GM19025 (cell line): Measurements from ENCODE around the gene ASTN2.
"Not testable (repeated sequence)": the region's sequence is repeated elsewhere in the genome, so short reads cannot be mapped to it uniquely, and the experiment has no call there.

Source experiments
- ATAC-seq: cut with Tn5 transposase; IDR thresholded peaks from one replicate; pipeline ENCODE4 v1.9.1; 2021; ENCODE audit warnings: mild to moderate bottlenecking, low read depth, moderate library complexity; ENCODE audit not compliant: unreplicated experiment

ASTN2 gene

DNA sequence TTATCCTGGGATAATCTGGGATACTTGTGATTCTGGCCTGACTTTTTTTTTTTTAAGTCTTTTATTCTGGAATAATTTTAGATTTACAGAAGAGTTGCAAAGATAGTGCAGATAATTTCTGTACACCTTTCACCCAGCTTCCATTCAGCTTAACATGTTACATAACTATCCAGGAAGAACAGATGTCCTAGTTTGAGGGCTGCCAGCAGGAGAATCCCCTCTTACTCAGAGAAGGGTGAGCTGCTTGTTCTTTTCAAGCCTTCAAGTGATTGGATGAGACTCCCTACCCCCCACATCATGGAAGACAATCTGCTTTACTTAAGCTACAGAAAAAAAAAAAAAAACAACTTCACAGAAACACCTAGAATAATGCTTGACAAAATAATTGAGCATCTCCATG, 473.6 kb downstream of the ASTN2 start:
- no peak for ATAC-seq

DNA sequence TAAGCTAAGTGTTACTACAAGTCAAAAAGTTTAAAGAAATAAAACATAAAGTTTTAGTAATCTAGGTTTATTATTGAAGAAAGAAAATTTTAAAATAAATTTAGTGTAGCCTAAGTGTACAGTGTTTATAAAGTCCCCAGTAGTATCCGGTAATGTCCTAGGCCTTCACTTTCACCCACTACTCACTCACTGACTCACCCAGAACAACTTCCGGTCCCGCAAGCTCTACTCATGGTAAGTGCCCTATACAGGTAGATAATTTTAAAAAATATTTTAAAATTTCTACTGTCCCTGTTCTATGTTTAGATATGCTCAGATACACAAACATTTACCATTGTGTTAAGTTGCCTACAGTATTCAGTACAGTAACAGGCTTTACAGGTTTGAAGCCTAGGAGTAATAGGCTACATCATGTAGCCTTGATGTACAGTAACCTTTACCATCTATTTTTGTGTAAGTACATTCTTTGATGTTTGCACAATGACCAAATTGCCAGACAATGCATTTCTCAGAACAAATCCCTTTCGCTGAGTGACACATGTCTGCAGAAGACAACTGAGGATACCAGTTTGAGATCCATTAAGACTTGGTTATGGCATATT, 474.1 kb downstream of the ASTN2 start:
- ATAC-seq: no peak

DNA sequence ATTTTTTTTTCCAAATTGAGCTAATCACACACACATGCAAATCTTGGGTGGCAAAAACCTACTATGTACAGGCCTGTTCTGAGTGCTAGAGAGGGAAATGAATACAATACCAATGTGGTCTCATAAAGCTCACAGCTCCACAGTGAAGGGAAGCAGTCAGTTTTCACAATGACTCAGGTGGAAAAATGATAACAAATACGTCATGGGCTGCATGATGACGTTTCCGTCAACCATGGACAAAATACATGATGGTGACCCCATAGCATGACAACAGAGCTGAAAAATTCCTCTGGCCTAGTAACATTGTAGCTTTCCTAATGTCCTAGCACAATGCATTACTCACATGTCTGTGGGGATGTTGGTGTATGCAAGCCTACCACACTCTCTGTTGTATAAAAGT, 475.2 kb downstream of the ASTN2 start:
- no peak for ATAC-seq

DNA sequence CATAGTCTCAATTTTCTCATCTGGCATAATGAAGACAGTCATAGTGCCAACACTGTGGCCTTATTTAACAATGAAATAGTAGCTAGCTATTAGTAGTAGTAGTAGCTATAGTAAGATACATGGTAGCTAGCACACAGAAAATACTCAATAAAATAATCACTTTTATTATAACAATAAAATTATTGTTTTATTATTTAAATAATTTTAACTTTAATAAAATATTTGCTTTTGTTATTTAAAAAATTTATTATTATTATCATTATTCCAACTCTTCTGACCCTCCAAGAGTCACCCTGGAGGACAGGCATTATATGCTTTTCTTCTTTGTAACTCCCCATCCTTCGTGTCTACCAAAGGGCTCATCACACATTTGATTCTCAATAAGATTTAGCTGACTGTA, 475.7 kb downstream of the ASTN2 start:
- no peak for ATAC-seq

DNA sequence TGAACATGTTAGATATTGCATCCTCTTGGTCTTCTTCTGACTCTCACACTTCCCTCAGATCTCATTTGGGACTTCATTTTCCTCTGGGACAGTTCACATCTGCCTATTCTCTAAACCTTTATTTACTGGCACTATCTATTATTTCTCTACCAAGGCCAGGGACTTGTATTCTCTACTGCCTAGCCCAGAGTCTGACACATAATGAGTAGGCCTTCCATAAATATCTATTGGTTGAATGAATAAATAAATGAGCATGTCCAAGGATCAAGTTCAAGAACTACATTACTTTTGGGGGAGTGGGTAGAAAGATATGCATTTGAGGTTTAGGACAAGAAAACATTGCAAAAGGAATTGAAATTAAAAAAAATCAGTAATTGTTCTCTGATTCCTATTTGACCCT, 477.5 kb downstream of the ASTN2 start:
- ATAC-seq: no peak

DNA sequence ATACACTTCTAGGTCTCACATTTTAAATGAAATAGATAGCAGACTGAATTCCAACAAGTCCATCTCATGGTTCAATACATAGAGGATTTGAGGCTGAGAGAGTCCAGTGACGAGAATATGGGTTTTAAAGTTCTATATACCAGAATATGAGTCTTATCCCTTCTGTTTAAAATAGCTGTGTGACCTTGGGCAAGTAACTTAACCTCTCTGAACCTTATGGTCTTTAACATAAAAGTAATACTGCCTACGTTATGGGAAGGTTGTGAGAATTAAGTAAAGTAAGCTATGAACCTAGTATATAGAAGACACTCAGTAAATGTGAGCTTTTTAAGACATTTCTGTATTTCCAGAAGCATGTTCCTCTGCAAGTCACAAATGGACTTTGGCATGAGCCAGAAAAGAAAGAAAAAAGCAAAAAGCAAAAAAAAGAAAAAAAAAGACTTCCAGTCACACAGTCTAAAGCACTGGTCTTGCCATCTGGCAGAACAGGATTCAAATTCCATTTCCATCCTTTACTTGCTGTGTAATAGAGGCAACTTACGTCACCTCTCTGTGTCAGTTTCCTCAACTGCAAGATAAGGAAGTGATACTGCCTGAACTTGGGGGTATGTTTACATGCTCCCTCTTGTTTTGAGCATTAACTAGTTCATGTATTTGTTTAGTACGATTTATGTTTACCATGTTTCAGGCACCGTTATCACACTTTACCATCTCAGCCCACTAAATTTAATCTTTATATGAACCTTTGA, 479.5 kb downstream of the ASTN2 start:
- ATAC-seq: no peak

DNA sequence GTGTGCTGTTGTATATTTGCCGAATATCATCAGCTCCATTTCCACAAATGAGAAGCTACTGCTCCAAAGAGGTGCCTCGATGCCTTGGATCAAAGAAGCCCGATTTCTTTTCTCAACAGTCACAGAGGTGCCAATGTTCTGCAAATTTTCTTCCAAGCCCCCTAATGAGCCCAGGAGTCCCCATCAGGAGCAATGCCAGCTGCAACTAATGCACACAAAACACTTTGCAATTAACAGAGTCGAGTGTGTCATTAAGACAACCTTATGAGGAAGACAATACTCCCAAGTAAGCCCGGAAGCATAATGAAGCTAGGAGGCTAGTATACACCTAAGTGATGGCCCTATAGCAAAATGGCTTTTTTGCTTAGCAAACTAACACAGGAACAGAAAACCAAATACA, 480.7 kb downstream of the ASTN2 start:
- ATAC-seq: no peak

DNA sequence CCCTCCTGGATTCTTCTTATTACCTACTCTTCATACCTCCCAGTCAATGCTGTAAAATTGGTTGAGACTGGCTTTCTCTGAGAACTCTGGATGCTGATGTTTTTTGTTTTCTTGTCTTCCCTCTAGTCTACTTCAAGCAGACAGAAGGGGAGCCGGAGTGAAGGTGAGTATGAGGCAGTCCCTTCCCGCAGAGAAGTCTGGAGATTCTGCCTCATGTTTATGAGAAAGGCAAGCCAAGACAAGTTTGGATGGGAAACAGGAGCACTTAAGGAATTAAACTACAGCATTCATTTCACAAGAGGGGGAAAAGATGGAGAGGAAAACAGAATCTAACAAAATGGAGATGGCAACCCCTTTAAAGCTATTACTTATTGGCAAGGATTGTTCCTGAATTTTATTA, 481.6 kb downstream of the ASTN2 start:
- no peak for ATAC-seq

DNA sequence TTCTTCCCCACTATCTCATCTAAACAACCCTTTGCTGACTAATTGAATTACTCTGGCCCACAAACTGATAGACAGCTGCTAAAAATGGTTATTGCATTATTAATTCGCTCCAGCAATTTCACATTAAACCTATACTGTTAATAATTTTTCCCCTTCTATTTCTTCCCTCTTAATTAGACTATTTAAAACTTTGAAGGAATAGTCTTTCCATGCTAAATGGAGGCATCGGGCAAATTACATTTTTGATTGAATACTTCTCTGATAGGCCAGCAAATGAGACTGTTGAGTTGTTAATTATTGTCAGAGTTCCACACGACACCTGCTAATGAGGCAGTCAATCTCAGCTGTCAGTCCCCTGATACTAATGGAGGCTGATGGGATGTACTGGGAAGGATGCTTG, 485.2 kb downstream of the ASTN2 start:
- ATAC-seq: no peak

DNA sequence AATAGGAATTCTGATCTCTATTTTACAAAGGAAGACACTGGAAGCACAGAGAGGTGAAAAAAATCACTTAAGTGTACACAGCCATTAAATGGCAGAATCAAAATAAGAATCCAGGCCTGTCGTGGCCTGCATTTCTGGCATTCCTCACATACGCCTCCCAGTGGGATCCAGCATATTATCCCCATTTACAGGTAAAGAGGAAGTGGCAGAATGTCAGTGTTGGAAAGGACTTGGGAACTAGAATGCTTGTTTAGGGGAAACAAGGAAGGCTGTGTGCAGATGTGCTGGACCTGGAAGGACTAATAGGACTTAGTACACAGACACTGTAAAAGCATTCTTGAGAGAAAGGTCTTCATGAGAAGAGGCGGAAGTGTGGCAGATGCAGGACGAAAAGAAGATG, 486.0 kb downstream of the ASTN2 start:
- no peak for ATAC-seq

DNA sequence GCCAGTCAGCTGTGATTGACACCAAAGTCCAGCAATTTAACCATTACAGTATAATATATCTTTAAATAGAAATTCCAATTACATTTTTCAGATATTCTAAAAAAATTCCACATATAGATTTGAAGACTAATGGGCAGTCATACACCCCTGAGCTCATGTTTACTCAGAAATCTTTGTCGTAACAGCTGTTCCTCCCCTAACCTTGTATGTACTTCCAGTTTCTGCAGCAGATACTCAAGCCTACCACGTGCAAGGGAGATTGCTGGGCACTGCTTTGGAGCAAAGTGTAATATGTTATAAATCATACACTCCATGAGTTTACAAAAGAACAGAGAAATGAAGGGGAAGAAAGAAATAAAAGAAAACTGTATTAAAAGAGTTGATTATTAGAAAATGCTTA, 486.6 kb downstream of the ASTN2 start:
- no peak for ATAC-seq

DNA sequence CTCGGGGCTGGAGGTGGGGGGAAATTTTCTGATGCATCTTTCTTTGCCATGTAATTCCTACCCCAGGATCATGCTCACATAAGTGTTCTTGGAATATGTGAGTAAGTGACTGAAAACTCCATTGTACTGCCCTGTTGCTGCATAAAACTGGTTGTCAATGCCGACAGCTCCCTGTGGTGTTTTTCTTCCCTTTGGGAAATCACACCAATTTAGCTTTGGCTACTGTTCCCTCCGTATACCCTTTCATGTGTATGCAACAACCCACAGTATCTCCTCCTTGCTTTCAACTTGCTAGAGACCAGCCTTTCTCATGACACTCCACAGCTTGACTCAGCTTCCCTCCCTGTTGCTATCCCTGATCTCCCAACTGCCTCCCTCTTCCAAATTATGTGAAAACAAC, 487.1 kb downstream of the ASTN2 start:
- ATAC-seq: no peak

DNA sequence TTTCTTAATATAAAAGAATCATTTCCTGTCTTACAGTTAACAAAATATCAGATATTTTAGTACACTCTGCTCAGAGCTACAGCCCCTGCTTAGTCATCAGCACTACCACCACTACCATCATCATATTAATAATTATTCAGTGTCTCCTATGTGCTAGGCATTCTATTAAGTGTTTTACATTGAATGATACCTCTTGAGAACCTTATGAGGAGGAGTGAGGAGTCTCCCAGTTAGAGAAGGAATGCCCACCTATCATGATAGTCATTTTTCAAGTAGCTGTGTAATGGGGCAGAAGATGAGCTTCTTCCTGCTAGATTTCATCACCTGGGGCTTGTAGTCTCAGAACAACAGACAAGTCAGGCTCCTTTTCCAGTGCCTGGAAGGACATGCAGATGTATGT, 489.7 kb downstream of the ASTN2 start:
- ATAC-seq: no peak

DNA sequence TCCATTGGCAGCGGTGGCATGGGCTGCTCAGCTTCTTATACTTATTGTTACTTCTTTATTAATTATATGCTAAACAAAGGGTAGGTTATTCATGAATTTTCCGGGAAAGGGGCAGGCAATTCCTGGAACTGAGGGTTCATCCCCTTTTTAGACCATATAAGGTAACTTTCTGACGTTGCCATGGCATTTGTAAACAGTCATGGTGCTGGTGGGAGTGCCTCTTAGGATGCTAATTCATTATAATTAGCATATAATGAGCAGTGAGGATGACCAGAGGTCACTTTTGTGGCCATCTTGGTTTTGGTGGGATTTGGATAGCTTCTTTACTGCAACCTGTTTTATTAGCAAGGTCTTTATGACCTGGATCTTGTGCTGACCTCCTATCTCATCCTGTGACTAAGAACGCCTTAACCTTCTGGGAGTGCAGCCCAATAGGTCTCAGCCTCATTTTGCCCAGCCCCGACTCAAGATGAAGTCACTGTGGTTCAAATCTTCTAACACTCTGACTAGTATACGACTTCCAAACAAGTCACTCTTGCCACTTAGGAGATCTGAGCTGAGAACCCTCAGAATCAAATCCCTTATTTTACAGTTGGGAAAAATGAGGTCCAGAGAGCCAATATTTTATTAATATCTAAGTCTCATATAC, 490.3 kb downstream of the ASTN2 start:
- ATAC-seq: no peak

DNA sequence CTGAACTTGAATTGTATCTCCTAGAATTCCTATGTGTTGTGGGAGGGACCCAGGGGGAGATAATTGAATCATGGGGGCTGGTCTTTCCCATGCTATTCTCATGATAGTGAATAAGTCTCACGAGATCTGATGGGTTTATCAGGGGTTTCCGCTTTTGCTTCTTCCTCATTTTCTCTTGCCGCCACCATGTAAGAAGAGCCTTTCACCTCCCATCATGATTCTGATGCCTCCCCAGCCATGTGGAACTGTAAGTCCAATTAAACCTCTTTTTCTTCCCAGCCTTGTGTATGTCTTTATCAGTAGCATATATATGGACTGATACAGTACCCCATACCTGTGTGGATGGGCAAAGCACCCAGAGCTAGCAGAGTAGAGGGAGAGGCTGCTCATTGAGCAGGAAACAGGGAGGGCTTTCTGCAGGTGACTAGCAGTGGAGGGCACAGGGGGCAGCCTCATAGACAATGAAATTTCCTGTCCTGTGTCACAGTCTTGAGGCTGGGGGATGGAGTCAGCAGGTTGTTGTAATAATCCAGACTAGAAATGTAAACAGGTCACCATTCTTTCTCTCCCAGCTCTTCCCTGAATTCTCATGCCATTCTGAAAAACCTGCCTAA, 496.9 kb downstream of the ASTN2 start:
- not testable (repeated sequence) for ATAC-seq

DNA sequence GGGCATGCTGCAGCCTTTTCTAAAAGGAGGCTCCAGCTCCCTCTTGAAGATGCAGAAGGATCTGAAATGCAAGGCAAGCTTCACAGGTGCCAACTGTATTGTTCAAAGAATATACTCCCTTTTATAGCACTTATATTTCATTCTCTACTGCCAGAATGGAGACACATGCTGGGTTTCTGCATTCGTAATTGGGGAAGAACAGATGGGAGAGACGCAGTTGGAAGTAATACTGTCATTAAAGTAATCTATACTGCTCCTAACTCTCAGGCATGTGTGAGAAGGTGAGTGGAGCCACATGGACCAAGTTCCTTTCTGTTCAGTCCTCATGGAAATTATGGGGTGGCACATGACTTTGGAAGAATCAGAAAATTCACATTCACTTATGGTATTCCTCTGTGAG, 501.3 kb downstream of the ASTN2 start:
- ATAC-seq: no peak

DNA sequence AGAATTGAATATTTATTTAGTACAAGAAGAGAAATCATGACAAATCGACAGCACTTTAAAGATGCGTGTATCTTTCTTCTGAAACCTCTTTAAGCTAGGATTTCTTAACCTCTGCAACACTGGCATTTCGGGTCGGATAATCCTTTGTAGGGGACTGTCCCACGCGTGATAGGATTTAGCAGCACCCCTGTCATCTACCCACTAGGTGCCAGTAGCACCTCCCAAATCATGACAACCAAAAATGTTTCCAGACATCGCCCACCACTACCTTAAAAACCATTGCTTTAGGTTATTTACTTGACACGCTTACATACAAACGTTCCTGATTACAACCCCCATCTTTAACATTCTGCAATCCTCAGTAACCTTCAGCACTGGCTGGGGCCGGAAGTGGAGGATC, 504.7 kb downstream of the ASTN2 start:
- no peak for ATAC-seq

DNA sequence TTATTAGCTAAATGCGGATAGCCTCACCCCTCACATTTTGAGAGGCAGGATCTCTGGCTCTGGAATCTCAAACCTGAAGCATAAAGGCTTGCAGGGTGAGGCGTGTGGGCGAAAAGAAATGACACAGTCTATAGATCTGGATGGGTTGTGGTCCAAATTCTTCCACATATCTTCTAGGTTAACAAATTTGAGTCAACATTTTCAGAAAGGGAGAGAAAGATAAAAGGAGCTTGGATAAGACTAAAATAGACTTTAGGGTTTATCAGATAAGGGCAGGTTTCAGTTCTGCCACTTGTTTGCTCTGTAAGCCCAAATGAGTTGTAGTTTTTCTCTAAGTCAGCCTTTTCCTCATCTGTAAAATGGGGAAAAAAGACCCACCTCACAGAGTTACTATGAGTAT, 506.9 kb downstream of the ASTN2 start:
- ATAC-seq: no peak

DNA sequence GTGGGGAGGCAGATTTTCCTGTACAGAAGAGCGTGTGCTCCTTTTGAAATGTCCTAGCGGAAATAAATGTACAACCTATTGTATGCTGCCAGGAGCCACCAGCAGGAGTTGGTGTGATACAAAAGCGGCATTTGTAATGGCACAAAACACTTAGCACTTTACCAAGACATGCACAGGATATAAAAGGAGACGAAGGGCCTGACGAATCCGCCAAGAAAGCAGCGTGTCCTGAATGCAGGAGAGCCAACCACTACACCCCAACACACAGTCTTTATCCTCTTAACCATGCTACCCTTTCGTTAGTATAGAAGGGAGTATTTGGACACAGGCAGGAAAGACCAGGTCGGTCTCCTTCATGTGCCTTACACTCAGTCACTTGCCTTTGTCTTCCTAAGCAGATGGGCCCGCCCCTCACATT, 509.7 kb downstream of the ASTN2 start:
- ATAC-seq: no peak

DNA sequence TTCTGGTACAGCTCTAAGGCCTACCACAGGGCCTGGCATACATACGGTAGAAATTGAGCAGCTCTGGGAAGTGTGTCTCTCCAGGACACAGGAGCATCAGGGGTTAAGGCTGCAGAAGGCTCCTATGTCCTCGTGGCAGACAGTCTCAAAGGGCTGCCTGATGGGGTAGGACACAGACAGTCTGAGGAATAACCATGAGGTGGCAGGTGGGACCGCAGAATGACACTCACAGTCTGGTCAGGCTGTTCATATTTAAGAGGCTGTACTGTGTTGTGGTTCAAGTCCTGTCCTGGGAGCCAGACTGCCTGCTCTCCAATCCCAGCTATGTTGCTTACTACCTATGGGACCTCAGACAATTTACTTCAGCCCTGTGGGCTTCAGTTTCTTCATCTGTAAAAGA, 510.7 kb downstream of the ASTN2 start:
- no peak for ATAC-seq

DNA sequence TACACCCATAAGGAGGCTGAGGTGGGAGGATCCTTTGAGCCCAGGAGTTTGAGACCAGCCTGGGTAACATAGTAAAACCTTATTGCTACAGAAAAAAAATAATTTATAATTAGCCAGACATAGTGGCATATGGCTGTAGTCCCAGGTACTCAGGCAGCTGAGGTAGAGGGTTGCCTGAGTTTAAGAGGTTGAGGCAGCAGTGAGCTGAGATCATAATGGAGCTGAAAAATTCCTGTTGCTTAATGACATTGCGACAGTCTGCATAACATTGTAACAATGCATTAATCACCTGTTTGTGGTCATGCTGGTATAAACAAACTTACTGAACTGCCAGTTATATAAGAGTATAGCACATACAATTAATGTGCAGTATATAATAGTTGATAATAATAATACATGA, 513.6 kb downstream of the ASTN2 start:
- ATAC-seq: no peak

DNA sequence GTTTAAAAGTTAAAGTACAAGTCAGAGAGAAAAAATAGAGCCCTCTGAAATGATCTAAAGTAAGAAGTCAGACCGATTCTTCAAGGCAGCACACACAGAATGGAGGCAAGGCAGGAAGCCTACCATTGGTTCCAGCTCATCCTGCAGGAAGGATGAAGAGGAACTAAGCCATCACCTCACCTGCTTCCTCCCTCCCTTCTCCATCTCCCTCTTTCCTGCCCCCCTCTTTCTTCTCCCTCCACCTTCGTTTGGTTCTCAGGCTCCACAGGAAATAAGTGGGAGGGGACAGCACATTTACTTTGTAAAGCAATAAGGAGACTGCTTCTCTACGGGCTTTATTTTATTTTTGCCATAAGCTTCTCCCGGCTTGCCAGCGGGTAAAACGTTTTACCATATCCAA, 514.3 kb downstream of the ASTN2 start:
- ATAC-seq: no peak
